GM23248 (cell line): ENCODE measurements around the gene FADS1. TPM values are rescaled to one million over a fixed set of nuclear protein-coding genes. Genes with fewer than 3 reads are reported as not detected.

Source experiments
- DNase-seq: peaks from one replicate; pipeline ENCODE4 v3.0.0-alpha.2; 2015
- H2AFZ ChIP-seq: fragments of 200-600 bp; sonication (generic); 2 replicates; pipeline ENCODE4 v1.6.1; 2016; ENCODE audit warnings: antibody characterized with exemption
- H3F3A ChIP-seq: fragments of 200-600 bp; sonication (generic); 2 replicates; pipeline ENCODE4 v1.6.1; 2016; ENCODE audit warnings: mild to moderate bottlenecking, antibody characterized with exemption, mixed run types; ENCODE audit not compliant: insufficient read depth
- H3K27ac ChIP-seq: fragments of 200-600 bp; sonication (generic); 2 replicates; pipeline ENCODE4 v1.5.1; 2016; ENCODE audit warnings: mild to moderate bottlenecking
- H3K27me3 ChIP-seq: fragments of 200-600 bp; sonication (generic); replicated peaks from 2 replicates; pipeline ENCODE4 v1.6.1; 2016; ENCODE audit warnings: mild to moderate bottlenecking; ENCODE audit not compliant: insufficient read depth
- H3K36me3 ChIP-seq: fragments of 200-600 bp; sonication (generic); 2 replicates; pipeline ENCODE4 v1.6.1; 2016; ENCODE audit warnings: low read depth, mild to moderate bottlenecking
- H3K4me1 ChIP-seq: fragments of 200-600 bp; sonication (generic); 2 replicates; pipeline ENCODE4 v1.6.1; 2016; ENCODE audit warnings: mild to moderate bottlenecking; ENCODE audit not compliant: insufficient read depth
- H3K4me2 ChIP-seq: fragments of 200-600 bp; sonication (generic); one replicate; pipeline ENCODE4 v1.6.1; 2016; ENCODE audit warnings: mild to moderate bottlenecking; ENCODE audit not compliant: unreplicated experiment
- H3K4me3 ChIP-seq: fragments of 200-600 bp; sonication (generic); 2 replicates; pipeline ENCODE4 v1.5.1; 2016; ENCODE audit warnings: mild to moderate bottlenecking
- H3K79me2 ChIP-seq: fragments of 200-600 bp; sonication (generic); 2 replicates; pipeline ENCODE4 v1.6.1; 2016; ENCODE audit warnings: mild to moderate bottlenecking; ENCODE audit not compliant: insufficient read depth
- H3K9ac ChIP-seq: fragments of 200-600 bp; sonication (generic); 2 replicates; pipeline ENCODE4 v1.6.1; 2016; ENCODE audit warnings: mild to moderate bottlenecking
- H3K9me2 ChIP-seq: fragments of 200-600 bp; sonication (generic); 2 replicates; pipeline ENCODE4 v1.6.1; 2016; ENCODE audit warnings: mixed run types, mild to moderate bottlenecking, moderate library complexity; ENCODE audit not compliant: insufficient read depth
- H3K9me3 ChIP-seq: fragments of 200-600 bp; sonication (generic); one replicate; pipeline ENCODE4 v1.6.1; 2017; ENCODE audit warnings: low read depth
- H4K20me1 ChIP-seq: fragments of 200-600 bp; sonication (generic); 2 replicates; pipeline ENCODE4 v1.6.0; 2016; ENCODE audit not compliant: insufficient read depth
- EZH2 ChIP-seq: fragments of 200-600 bp; sonication (generic); IDR thresholded peaks from 2 replicates; pipeline ENCODE4 v1.6.1; 2018; ENCODE audit warnings: antibody characterized with exemption, mild to moderate bottlenecking; ENCODE audit not compliant: insufficient read depth, poor library complexity, severe bottlenecking
- EZH2phosphoT487 ChIP-seq: fragments of 200-600 bp; sonication (generic); IDR thresholded peaks from 2 replicates; pipeline ENCODE4 v1.6.1; 2018; ENCODE audit warnings: antibody characterized with exemption, moderate library complexity, mild to moderate bottlenecking, low read depth; ENCODE audit not compliant: insufficient read depth
- WGBS, 2 experiments: methylation state at CpG; one replicate each; pipeline ENCODE4 v1.1.6; 2015 to 2017; ENCODE audit warnings: low lambda C conversion rate in 2 of 2, low coverage in 1 of 2; ENCODE audit errors: missing lambda C conversion rate in 2 of 2; 5-methylcytosine and 5-hydroxymethylcytosine counted together
- in situ Hi-C: fragments of 300-500 bp; cut with MboI; formaldehyde crosslinking; loops from 2 replicates; pipeline ENCODE4 v1.15.0; 2020
- polyA plus RNA-seq: library from polyadenylated mRNA; unstranded; fragments of >200 nt; fragmentation: Nextera tagmentation; extraction: Ambion mirVana; gene quantifications from 2 replicates; pipeline ENCODE4 v1.2.1, GENCODE V29; 2016
- total RNA-seq: library from RNA; depleted of rRNA; stranded (reverse); fragments of >200 nt; shearing (Covaris generic); gene quantifications from 2 replicates; pipeline ENCODE4 v1.2.3, GENCODE V29; 2014

FADS1 gene
- total and polyA plus RNA-seq, 2 experiments from 2014 or later: 12.9 to 19.7 TPM

DNA sequence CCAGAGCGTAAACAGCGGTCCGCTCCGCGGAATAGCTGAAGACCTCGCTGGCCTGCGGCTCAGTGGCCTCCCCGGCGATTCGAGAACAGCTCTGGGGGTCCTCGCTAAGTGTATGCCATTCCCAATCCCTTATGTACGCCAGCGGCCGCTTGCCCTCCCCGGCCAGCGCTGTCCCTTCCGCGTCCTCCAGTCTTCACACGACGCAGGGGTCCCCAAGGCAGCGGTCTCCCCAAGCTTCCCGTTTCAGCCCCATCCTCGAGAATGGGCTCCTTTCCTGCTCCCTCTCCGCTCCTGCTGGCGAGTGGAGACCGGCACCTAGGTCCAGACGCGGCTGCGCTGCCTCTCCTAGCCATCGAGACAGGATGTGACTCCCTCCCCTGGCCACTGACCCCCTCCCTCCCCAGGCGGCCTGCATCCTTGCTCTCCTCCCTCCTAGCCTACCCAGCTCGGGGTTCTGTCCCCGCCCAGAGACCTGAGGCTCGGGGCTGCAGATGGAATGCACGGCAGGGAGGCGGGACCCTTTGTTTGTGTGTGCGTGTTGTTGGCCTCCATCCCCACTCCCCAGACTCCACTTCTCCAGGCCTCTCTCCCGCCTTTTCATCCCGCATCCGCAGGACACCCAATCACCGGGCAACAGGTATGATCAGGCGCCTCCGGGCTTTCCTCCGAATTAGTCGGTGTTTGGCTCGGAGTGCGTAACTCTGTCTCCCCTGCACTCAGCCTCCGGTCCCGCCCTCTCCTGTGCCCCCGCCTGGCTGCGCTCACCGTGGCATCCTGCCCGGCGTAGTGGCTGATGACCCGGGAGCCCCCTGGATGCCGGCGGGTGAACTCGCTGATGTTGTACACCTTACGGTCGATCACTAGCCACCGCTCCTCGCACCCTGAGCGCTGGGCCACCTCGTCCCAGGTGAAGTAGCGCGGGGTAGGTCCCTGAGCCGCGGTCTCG is 740 bp downstream of the FADS1 start:
- Histone ChIP-seq H3K4me3 (peak overlapping the region; percentile 81), H3K4me1 (peaks cover 8% of the 10 kb centered on the region), H3K4me2 (peak overlapping the region; percentile 94), H3K79me2 (no peaks in the 10 kb centered on the region), H2AFZ (peak overlapping the region; percentile 84), H3K27me3 (no peaks in the 10 kb centered on the region), H3K36me3 (no peaks in the 10 kb centered on the region), H3K9me3 (no peaks in the 10 kb centered on the region), H3K9me2 (no peaks in the 10 kb centered on the region), H3K27ac (peak overlapping the region; percentile 67), H3F3A (peaks cover 17% of the 10 kb centered on the region), H4K20me1 (no peaks in the 10 kb centered on the region), H3K9ac (peak overlapping the region; percentile 84)
- in situ Hi-C loops: no loop called here
- peak; percentile 85 for DNase-seq
- 1% methylated on average over 60 to 67 of the region's 69 CpGs for WGBS, 2 experiments
- no peak for TF ChIP-seq EZH2phosphoT487
- TF ChIP-seq EZH2: no peak

DNA sequence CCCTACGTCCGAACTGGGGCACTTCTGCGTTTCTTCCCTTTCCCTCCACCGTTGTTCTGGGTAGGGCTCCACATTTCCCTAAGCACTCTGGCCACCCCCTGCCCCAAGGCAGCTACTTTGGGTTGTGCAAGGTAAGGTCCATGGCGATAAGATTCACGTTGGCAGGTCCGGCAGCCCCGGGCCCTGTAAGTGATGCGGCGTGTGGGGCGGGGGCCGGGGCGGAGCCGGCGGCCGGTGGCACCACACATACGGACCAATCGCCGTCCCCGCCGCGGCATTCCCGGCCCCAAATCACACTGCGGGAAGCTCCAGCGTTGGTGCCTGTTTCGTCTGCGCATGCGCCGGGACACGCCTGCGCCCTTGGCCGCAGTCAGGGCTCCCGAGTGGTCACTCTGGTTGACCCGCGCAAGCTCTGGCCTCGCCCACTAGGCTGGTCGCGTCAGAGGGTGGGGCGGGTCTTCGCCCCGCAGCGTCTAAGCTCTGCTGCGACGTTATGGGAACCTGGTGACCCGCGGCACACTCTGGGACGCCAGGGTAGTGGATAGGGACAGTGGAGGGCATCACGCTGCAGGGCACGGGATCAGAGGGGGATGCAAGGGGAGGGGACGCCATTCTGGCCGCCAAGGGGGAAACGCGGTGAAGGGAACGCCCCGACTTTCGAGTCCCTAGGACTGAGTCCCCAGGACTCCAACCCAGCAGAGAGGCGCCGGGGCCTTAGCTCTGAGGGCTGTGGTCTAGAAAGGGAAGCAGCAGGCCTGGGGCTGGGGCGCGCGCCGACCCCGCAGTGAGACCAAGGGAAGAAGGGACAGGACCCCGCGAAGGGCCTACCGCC is 1.6 kb downstream of the FADS1 start:
- peaks cover 14% of the 10 kb centered on the region for H3F3A ChIP-seq
- H3K4me3 ChIP-seq: peak overlapping the region; percentile 81
- no peaks in the 10 kb centered on the region for H3K79me2 ChIP-seq
- TF ChIP-seq EZH2 (no peak), EZH2phosphoT487 (no peak)
- peak overlapping the region; percentile 84 for H2AFZ ChIP-seq
- no peaks in the 10 kb centered on the region for H3K36me3 ChIP-seq
- H3K9ac ChIP-seq: peak overlapping the region; percentile 84
- H3K4me2 ChIP-seq: peak overlapping the region; percentile 94
- no peaks in the 10 kb centered on the region for H4K20me1 ChIP-seq
- DNase-seq: peak; percentile 90
- H3K27me3 ChIP-seq: no peaks in the 10 kb centered on the region
- no peaks in the 10 kb centered on the region for H3K9me2 ChIP-seq
- H3K27ac ChIP-seq: peak overlapping the region; percentile 67
- peaks cover 4% of the 10 kb centered on the region for H3K4me1 ChIP-seq
- whole genome bisulfite sequencing, 2 experiments: 2 to 3% methylated on average over 43 to 54 of the region's 66 CpGs
- in situ Hi-C loops: no loop called here
- no peaks in the 10 kb centered on the region for H3K9me3 ChIP-seq

DNA sequence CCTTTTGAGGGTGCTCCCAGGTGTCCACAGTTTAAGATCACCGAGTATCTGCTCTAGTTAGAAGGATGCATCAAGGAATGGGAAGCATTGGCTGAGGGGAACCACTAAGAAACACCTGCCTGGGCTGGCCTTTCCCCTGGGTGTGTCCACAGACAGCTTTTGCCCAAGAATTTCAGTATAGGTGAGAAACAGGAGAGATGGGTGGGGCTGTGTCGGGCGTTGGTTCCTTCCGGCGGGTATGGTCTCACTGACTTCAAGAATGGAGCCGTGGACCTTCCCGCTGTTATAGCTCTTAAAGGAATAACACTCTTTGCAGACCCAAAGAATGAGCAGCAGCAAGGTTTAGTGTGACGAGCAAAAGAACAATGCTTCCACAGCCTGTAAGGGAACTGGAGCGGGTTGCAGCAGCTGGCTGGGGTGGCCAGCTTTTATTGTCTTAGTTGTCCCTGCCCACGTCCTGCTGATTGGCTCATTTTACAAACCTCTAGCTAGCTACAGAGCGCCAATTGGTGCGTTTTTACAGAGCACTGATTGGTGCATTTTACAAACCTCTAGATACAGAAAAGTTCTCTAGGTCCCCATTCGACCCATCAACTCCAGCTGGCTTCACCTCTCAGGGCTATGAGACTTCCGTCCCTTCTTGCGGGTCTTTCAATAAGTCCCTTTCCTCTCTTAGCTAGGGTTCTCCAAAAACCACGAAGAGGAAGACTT is 2.4 kb downstream of the FADS1 start:
- DNase-seq: peak; percentile 37
- Histone ChIP-seq H2AFZ (peak overlapping the region; percentile 84), H3K9ac (peak overlapping the region; percentile 84), H3K36me3 (no peaks in the 10 kb centered on the region), H3K79me2 (no peaks in the 10 kb centered on the region), H3K4me1 (no peaks in the 10 kb centered on the region), H4K20me1 (no peaks in the 10 kb centered on the region), H3K27ac (peak overlapping the region; percentile 29), H3K9me2 (no peaks in the 10 kb centered on the region), H3F3A (peaks cover 14% of the 10 kb centered on the region), H3K4me3 (peak overlapping the region; percentile 81), H3K9me3 (no peaks in the 10 kb centered on the region), H3K27me3 (no peaks in the 10 kb centered on the region), H3K4me2 (peak overlapping the region; percentile 94)
- WGBS, 2 experiments: 81 to 83% methylated on average over 16 of the region's 16 CpGs
- in situ Hi-C loops: no loop called here
- TF ChIP-seq EZH2: no peak
- TF ChIP-seq EZH2phosphoT487: no peak
